HG03520 (cell line): Measurements from ENCODE around the gene ZBTB49.

Source experiments
- ATAC-seq: cut with Tn5 transposase; IDR thresholded peaks from one replicate; pipeline ENCODE4 v1.9.1; 2021; ENCODE audit warnings: mild to moderate bottlenecking, moderate library complexity; ENCODE audit not compliant: unreplicated experiment

ZBTB49 gene

DNA sequence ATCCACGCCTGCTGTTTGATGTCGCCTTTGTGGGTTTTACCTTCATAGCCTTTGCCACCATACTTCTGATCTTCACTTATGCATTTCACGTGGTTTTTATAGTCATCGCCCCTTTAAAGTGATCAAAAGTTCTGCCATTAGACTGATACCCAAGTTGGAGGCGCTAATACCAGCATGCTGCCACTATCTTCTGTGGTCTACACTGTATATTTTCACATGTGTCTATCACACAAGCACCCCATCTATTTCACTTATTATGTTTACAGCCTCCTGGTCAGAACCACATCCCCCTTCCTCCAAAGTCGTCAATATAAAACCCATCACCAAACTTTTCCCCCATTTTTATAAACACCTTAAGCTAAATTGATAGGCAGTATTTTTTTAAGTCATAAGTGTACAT is 8.3 kb upstream of the ZBTB49 start:
- ATAC-seq: no peak

DNA sequence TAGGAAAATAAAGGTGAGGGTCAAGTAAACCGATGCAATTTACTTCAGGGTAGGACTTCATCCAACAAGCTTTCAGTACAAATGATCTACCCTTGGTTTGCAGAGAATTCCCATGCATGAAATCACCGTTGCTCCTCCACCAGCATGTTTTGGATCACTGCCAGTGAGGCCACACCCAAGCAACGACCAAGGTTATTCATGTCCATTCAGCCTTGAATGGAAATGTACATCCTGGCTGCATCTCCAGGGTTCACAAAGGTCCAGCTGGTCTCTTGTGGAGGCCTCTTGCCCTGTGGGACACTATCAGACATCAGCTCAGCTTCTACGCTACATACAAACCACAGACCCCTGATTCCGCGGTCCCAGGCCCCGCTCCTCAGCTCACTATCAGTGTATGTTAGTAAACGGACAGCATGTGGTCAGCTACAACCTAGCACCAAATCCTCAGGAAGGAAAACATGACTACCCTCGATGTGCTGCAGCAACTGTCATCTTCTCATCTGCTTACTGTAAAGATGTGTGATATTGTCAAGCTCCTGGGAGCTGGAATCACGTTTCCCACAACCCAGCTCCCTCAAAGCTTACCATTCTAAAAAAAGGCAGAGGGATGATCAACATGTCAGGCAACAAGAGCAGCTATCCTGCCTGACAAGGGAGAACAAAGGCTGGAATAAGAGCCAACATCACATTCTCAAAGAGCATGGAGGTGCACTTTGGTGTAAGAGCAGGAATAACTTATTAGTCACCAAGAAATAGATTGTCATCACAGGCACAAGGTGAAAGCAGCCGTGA is 5.0 kb upstream of the ZBTB49 start:
- no peak for ATAC-seq

DNA sequence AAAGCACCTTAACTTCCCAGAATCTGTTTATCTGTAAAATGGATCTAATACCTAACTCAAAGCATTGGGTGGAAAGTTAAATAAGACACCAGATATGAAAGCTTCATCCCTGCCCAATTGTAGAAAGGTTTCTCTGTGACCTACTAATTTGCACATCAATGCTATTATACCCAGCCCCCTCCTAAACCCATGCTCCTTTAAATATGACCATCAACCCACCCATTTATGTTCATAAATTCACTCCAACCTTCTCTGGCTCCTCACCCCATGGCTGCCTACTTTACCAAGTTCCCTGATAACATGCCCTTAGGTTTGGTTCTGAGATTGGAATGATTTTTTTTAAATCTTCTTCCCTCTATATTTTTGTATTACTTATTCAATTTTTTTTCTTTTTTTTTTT is 2.0 kb upstream of the ZBTB49 start:
- ATAC-seq: no peak

DNA sequence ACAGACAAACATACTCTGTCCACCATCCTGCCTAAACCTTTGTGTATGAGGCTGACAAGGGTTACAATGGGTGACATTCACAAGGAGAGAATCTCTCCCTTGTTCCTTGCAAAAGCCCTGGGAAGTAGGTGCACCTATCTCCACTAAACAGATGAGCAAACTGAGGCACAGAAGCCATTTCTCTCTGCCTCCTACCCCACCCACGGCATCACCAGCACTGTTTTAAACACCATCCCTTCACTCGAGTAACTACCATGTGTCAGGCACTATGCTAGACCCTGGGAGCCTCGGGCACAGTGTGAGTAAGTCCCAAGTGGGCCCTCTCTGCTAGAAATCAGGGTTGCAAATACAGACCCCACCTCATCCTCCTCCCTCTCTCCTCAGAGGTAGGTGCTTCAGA is 996 bp upstream of the ZBTB49 start:
- ATAC-seq: no peak

DNA sequence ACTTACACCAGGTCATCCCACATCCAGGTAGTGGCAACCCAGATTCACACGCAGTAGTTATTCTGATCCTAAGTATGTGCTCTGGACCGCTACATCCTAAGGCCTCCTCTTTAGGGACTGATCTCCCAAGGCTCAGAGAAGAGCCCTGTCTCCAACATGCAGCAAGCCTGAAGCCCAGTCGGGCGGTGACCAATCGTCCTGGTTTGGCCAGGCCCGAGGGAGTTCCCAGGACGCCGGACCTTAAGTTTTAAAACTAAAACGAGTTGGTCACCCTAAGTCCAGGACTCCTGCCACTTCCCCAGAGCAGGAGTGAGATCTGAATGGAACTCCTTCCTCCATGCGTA is 482 bp upstream of the ZBTB49 start:
- peak; percentile 11 for ATAC-seq

DNA sequence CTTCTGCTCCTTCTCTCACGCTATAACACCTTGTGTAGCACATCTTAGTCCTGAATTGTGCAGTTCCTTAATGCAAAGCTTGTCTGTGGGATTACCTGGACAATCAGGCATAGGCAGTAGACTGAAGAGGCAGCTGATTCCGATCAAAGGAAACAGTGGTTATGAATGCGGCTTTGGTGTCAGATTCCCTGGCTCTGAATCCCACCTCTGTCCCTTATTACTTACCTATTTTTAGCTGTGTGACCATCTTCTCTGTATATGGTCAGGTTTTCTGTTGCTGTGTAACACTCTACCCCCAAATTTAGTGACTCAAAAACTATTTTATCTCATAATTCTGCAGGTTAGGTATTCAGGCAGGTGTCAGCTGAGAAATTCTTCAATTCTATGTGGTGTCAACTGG is 3.2 kb downstream of the ZBTB49 start:
- ATAC-seq: no peak

DNA sequence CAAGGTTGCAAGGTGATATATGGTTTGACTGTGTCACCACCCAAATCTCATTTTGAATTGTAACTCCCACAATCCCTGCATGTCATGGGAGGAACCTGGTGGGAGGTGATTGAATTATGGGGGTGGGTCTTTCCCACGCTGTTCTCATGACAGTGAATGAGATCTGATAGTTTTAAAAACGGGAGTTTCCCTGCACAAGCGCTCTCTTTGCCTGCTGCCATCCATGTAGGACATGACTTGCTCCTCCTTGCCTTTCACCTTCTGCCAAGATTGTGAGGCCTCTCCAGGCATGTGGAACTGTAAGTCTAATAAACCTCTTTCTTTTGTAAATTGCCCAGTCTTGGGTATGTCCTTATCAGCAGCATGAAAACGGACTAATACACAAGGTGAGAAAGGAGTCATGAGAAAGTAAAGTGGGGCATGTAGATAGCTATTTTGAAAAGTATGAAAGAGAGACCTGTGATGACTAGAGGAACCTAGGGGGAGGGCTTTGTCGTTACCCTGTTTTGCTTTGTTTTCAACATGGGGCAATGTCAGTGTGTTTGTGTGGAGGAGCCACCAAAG is 6.3 kb downstream of the ZBTB49 start:
- ATAC-seq: no peak

DNA sequence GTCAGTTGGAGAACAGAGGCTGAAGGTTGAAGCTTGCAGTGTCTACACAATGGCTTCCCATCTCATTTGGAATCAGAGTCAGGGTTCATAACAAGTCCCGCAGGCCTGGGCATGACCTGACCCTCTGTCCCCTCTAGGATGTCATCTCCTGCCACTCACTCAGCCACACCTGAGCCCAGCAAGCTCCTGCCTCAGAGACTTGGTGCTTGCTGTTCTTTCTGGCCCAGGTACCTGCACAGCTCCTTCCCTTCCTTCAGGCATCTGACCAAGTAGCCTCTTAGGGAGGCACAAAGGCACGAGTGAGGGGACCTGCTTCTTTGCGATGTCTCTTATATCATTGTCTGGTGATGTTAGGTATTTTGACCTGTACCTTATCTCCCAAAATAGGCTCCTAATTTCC is 9.0 kb downstream of the ZBTB49 start:
- ATAC-seq: no peak

DNA sequence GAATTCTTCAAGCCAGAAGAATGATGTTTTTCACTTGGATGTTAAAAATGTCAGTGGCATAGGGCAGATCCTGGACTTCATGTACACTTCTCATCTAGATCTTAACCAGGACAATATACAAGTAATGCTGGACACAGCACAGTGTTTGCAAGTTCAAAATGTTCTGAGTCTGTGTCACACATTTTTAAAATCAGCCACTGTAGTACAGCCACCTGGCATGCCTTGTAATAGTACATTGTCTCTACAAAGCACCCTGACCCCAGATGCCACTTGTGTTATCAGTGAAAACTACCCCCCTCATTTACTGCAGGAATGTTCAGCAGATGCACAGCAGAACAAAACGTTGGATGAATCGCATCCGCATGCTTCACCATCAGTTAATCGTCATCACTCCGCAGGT is 11.9 kb downstream of the ZBTB49 start:
- no peak for ATAC-seq

DNA sequence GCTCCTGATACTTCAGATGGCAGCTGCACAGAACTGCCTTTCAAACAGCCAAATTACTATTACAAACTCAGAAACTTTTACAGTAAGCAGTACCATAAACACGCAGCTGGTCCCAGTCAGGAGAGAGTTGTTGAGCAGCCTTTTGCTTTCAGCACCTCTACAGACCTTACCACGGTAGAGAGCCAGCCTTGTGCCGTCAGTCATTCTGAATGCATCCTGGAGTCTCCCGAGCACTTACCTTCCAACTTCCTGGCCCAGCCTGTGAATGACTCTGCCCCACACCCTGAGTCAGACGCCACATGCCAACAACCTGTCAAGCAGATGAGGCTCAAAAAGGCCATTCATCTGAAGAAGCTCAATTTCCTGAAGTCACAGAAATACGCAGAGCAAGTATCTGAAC is 12.4 kb downstream of the ZBTB49 start:
- no peak for ATAC-seq

DNA sequence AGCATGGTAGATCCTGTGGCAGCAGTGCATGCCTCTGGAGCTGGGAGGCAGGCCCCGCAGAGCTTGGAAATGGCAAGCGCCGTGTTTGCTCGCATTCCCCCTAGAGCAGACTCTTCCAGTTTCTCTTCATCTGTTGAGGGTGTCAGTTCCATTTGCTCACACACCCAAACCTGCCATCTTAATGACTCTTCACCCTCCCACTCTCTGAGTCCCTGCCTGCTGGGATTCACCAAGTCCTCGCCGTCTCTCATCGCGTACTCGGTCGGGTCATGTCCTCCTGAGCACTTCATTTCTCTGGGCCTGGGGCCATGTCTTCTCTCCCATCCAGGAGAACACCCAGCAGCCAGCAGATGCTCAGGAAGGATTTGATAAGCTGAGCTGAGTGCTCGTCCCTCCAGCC is 16.9 kb downstream of the ZBTB49 start:
- ATAC-seq: no peak

DNA sequence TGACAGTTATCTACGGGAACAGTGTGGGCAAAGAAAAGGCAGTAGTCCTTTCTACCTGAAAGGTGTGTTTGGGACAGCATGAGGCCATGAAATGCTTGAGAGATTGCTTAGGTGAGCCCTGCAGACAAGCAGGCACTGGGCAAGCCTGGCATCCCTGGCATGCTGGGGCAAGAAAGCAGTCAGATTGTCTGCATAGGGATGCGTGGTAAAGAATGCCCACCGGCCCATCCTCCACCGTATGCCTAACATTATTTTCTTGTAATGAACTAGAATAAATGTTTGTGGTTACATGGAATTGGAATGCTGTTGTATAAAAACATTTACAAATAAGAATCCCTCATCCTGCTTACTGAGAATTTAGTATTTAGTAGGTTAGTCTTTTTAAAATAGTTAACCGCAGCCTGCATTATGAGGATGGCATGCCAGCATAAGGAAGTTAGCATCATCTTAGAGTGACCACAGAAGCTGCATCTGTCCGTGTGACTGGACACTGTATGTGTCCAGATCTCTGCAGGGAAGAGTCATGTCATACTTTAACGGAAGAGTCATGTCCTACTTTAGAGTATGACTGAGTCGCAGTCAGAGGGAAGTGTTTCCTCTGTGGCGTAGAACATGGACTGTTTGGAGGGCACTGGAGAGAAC is 18.9 kb downstream of the ZBTB49 start:
- ATAC-seq: no peak

DNA sequence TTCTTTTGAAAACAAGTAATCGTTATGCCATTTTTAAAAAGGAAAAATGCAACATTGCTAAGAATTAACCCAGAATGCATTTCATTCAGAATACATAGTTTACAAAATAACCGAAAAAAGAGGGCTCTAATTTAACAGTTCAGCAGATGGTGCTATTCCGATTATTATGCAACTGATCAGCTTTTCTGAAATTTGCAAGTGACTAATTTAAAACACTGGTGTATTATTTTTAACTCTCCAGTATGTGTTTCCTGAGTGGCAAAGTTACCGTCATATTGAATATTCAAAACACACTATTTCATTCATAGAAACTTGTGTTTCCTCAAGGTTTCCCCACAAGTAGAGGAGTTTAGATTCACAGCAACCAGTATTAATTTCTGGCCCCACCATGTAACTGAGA is 21.1 kb downstream of the ZBTB49 start:
- ATAC-seq: no peak

DNA sequence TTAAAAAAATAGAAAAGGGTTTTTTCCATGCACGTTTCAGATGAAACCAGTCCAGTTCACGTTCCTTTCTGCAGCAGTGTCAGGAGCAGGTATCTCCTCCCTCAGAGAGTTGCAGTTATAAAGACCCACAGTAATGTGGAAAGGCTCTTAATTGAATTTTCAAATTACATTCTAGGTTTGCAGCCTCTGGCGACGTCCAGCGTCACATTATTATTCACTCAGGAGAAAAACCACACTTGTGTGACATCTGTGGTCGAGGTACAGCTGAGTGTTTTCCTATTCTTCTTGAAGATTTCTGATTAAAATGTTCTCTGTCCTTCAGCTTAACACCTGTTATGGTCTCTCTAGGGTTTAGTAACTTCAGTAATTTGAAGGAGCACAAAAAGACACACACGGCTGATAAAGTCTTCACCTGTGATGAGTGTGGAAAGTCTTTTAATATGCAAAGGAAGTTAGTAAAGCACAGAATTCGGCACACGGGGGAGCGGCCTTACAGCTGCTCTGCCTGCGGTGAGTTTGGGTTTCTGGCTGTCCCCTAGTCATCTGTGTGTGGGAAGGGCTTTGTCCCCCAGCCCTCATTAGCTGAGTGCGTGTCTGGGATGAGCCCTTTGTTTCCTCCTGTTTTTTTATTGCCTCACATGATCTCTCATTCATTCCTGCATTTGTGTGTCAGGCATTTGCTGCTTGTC is 25.6 kb downstream of the ZBTB49 start:
- ATAC-seq: no peak

DNA sequence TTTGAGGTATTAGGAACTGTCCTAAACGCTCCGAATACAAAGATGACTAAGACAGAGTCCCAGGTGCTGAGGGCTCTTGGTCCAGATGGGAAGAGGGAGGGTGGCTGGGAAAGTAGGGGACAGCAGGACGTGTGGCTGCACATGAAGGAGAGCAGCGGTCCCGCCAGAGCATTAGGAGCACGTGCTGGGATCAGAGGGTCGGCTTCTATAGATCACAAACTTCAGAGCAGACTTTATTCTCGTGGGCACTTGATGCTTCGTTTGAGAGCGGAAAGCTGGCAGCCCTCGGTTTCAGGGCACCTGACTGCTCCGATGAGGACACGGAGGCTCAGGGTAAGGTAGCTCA is 26.1 kb downstream of the ZBTB49 start:
- ATAC-seq: no peak

DNA sequence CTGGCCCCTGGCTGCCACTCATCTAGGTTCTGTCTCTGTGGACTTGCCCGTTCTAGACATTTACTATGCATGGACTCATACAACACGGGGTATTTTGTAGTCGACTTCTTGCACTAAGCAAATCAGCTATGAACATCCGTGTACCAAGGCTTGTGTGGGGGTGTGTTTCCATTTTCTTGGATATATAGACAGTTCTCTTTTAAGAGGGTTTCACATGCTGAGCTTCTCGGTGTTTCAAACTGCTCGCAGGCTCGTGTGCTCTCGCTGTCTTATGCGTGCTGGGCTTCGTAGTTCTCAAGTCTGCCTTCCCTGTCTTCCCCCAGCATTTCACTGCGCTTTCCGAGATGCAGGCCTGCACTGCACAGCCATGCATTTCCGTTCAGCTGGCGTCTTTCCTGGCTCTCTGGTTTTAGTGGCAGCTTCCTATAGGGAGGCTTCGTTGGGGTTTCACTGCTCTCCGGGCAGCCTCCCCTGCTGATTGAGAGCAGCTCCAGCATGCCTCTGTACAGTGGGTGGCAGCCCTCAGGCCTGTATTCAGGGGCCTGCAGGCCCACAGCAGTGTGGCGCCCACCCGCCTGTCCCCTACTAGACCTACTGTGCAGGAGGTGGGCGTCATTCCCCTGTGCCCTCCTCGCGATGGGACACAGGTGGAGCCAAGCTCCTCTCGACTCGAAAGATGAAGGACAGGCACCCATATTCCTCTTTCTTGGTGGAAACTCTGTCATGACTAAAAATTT is 27.6 kb downstream of the ZBTB49 start:
- ATAC-seq: no peak

DNA sequence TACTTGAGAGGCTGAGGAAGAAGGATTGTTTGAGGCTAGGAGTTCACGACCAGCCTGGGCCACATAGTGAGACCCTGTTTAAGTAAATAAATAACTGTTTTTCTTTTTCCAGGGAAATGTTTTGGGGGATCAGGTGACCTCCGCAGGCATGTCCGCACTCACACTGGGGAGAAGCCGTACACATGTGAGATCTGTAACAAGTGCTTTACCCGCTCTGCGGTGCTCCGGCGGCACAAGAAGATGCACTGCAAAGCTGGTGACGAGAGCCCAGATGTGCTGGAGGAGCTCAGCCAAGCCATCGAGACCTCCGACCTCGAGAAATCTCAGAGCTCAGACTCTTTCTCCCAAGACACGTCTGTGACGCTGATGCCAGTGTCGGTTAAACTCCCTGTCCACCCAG is 30.5 kb downstream of the ZBTB49 start:
- ATAC-seq: no peak

DNA sequence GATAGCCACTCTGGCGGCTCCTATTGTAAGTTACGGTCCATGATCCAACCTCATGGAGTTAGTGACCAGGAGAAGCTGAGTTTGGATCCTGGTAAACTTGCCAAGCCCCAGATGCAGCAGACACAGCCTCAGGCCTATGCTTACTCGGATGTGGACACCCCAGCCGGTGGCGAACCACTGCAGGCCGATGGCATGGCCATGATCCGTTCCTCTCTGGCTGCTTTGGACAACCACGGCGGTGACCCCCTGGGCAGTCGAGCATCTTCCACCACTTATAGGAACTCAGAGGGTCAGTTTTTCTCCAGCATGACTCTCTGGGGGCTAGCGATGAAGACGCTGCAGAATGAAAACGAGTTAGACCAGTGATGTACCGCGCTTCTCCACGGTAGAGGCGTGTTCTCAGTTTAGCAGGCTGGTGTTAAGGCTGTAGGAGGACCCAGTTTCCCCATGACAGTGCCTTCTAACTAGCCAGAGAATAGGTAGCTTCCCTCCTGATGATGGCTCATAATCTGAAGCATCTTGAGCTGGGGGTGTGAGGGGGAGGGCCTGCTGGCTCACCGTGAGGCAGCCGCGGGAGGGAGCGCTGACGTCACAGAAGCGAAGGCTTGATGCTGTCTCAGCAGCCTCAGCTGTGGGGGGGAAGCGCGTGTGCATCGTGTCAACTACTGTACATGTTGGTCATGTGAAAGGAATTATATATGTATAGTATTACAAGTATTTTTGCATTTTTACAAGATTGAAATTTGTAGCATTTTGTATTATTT is 31.1 kb downstream of the ZBTB49 start:
- ATAC-seq: no peak

DNA sequence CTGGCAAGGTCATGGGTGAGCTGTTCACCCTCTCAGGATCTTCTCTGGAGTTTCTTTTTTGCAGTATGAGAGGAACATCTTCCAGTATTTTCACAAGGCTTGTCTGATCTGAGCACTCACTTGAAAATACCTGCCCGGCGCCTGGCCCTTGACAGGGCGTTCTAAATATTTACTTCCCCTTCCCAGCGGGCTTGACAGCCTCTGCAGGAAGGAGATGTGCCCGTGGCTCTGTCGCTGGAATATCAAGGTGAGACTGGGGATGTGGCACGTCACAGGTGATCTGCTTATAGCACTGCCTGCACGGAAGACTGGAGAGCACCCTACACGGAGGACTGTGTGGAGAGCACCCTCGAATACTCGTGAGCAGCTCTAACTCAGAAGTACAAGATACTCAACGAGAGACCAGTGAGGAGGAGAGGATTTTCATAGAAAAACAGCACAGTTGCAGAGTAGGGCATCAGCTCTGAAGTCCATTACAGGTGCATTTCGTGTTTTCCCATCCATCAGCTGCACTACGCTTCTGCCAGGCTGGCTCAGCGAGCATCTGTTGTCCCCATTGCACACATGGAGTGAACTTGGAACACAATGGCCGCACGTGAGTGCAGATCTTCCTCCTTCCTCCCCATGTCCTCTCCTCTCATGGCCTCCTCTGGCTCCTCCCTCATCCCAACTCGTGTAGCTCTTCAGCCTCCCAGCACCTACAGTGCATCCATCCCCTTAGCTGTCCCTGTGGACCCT is 32.1 kb downstream of the ZBTB49 start:
- ATAC-seq: no peak
